ENCODE results near the gene CD46.

CD46 gene

GRCh38 chr1:207787776-207788175 lies 35.9 kb downstream of the CD46 start:
- Histone ChIP-seq H3K27ac (ENCODE audit: low read length) (no peak overlapping the region), H3K9me3 (ENCODE audit: insufficient read depth, low read depth, low read length) (no peaks in the 10 kb centered on the region), H3K27me3 (ENCODE audit: insufficient read depth, low read length) (no peaks in the 10 kb centered on the region), H3K36me3 (ENCODE audit: insufficient read depth, low read depth, low read length) (peaks cover 91% of the 10 kb centered on the region), H3K4me1 (ENCODE audit: insufficient read depth, low read length) (no peaks in the 10 kb centered on the region), H3K9ac (ENCODE audit: low read depth, low read length) (no peak overlapping the region), H3K4me3 (ENCODE audit: low read length) (no peak overlapping the region)

GRCh38 chr1:207789386-207789785 lies 37.5 kb downstream of the CD46 start:
- no peak overlapping the region for H3K4me3 ChIP-seq (ENCODE audit: low read length)
- H3K9ac ChIP-seq (ENCODE audit: low read depth, low read length), result no peak overlapping the region
- H3K9me3 ChIP-seq (ENCODE audit: insufficient read depth, low read depth, low read length), result no peaks in the 10 kb centered on the region
- peaks cover 94% of the 10 kb centered on the region for H3K36me3 ChIP-seq (ENCODE audit: insufficient read depth, low read depth, low read length)
- no peaks in the 10 kb centered on the region for H3K4me1 ChIP-seq (ENCODE audit: insufficient read depth, low read length)
- H3K27ac ChIP-seq (ENCODE audit: low read length), result no peak overlapping the region
- no peaks in the 10 kb centered on the region for H3K27me3 ChIP-seq (ENCODE audit: insufficient read depth, low read length)

GRCh38 chr1:207789792-207790787 lies 38.2 kb downstream of the CD46 start:
- Histone ChIP-seq H3K4me1 (ENCODE audit: insufficient read depth, low read length) (no peaks in the 10 kb centered on the region), H3K9me3 (ENCODE audit: insufficient read depth, low read depth, low read length) (no peaks in the 10 kb centered on the region), H3K27me3 (ENCODE audit: insufficient read depth, low read length) (no peaks in the 10 kb centered on the region), H3K4me3 (ENCODE audit: low read length) (no peak overlapping the region), H3K27ac (ENCODE audit: low read length) (no peak overlapping the region), H3K36me3 (ENCODE audit: insufficient read depth, low read depth, low read length) (peaks cover 93% of the 10 kb centered on the region), H3K9ac (ENCODE audit: low read depth, low read length) (no peak overlapping the region)

- H3K9ac ChIP-seq (ENCODE audit: low read depth, low read length), result no peak overlapping the region
- H3K27me3 ChIP-seq (ENCODE audit: insufficient read depth, low read length), result no peaks in the 10 kb centered on the region
- no peaks in the 10 kb centered on the region for H3K4me1 ChIP-seq (ENCODE audit: insufficient read depth, low read length)
- no peak overlapping the region for H3K4me3 ChIP-seq (ENCODE audit: low read length)
- no peak overlapping the region for H3K27ac ChIP-seq (ENCODE audit: low read length)
- H3K36me3 ChIP-seq (ENCODE audit: insufficient read depth, low read depth, low read length), result peaks cover 92% of the 10 kb centered on the region
- no peaks in the 10 kb centered on the region for H3K9me3 ChIP-seq (ENCODE audit: insufficient read depth, low read depth, low read length)
Observed at GRCh38 chr1:207791290-207791689, 39.4 kb downstream of the CD46 start.

GRCh38 chr1:207793327-207793726 lies 41.5 kb downstream of the CD46 start:
- Histone ChIP-seq H3K27me3 (ENCODE audit: insufficient read depth, low read length) (no peaks in the 10 kb centered on the region), H3K9me3 (ENCODE audit: insufficient read depth, low read depth, low read length) (no peaks in the 10 kb centered on the region), H3K4me1 (ENCODE audit: insufficient read depth, low read length) (no peaks in the 10 kb centered on the region), H3K9ac (ENCODE audit: low read depth, low read length) (no peak overlapping the region), H3K36me3 (ENCODE audit: insufficient read depth, low read depth, low read length) (peaks cover 75% of the 10 kb centered on the region), H3K4me3 (ENCODE audit: low read length) (no peak overlapping the region), H3K27ac (ENCODE audit: low read length) (no peak overlapping the region)

GRCh38 chr1:207794861-207795260 lies 43.0 kb downstream of the CD46 start:
- H3K9ac ChIP-seq (ENCODE audit: low read depth, low read length), result no peak overlapping the region
- peaks cover 60% of the 10 kb centered on the region for H3K36me3 ChIP-seq (ENCODE audit: insufficient read depth, low read depth, low read length)
- H3K27ac ChIP-seq (ENCODE audit: low read length), result no peak overlapping the region
- no peaks in the 10 kb centered on the region for H3K27me3 ChIP-seq (ENCODE audit: insufficient read depth, low read length)
- H3K4me1 ChIP-seq (ENCODE audit: insufficient read depth, low read length), result no peaks in the 10 kb centered on the region
- no peaks in the 10 kb centered on the region for H3K9me3 ChIP-seq (ENCODE audit: insufficient read depth, low read depth, low read length)
- no peak overlapping the region for H3K4me3 ChIP-seq (ENCODE audit: low read length)

GRCh38 chr1:207797229-207797973 lies 45.5 kb downstream of the CD46 start:
- H3K4me1 ChIP-seq (ENCODE audit: insufficient read depth, low read length), result no peaks in the 10 kb centered on the region
- no peaks in the 10 kb centered on the region for H3K27me3 ChIP-seq (ENCODE audit: insufficient read depth, low read length)
- H3K27ac ChIP-seq (ENCODE audit: low read length), result no peak overlapping the region
- H3K4me3 ChIP-seq (ENCODE audit: low read length), result no peak overlapping the region
- no peak overlapping the region for H3K9ac ChIP-seq (ENCODE audit: low read depth, low read length)
- H3K36me3 ChIP-seq (ENCODE audit: insufficient read depth, low read depth, low read length), result peaks cover 36% of the 10 kb centered on the region
- no peaks in the 10 kb centered on the region for H3K9me3 ChIP-seq (ENCODE audit: insufficient read depth, low read depth, low read length)

GRCh38 chr1:207798847-207799246 lies 47.0 kb downstream of the CD46 start:
- Histone ChIP-seq H3K36me3 (ENCODE audit: insufficient read depth, low read depth, low read length) (peaks cover 22% of the 10 kb centered on the region), H3K4me1 (ENCODE audit: insufficient read depth, low read length) (no peaks in the 10 kb centered on the region), H3K9me3 (ENCODE audit: insufficient read depth, low read depth, low read length) (no peaks in the 10 kb centered on the region), H3K9ac (ENCODE audit: low read depth, low read length) (no peak overlapping the region), H3K27me3 (ENCODE audit: insufficient read depth, low read length) (no peaks in the 10 kb centered on the region), H3K4me3 (ENCODE audit: low read length) (no peak overlapping the region), H3K27ac (ENCODE audit: low read length) (no peak overlapping the region)

- H3K36me3 ChIP-seq (ENCODE audit: insufficient read depth, low read depth, low read length), result peaks cover 10% of the 10 kb centered on the region; the same call in 1 of the 2 replicates
Observed at GRCh38 chr1:207799989-207800648, 48.3 kb downstream of the CD46 start.

GRCh38 chr1:207801819-207802218 lies 50.0 kb downstream of the CD46 start:
- no peak overlapping the region for H3K9ac ChIP-seq (ENCODE audit: low read depth, low read length)
- H3K4me3 ChIP-seq (ENCODE audit: low read length), result no peak overlapping the region
- no peaks in the 10 kb centered on the region for H3K4me1 ChIP-seq (ENCODE audit: insufficient read depth, low read length)
- no peaks in the 10 kb centered on the region for H3K9me3 ChIP-seq (ENCODE audit: insufficient read depth, low read depth, low read length)
- H3K27ac ChIP-seq (ENCODE audit: low read length), result no peak overlapping the region
- H3K36me3 ChIP-seq (ENCODE audit: insufficient read depth, low read depth, low read length), result no peaks in the 10 kb centered on the region
- H3K27me3 ChIP-seq (ENCODE audit: insufficient read depth, low read length), result no peaks in the 10 kb centered on the region

More at GRCh38 chr1:207799989-207800648, 48.3 kb downstream of the CD46 start:
- Histone ChIP-seq H3K9me3 (ENCODE audit: insufficient read depth, low read depth, low read length) (no peaks in the 10 kb centered on the region), H3K4me3 (ENCODE audit: low read length) (no peak overlapping the region), H3K27me3 (ENCODE audit: insufficient read depth, low read length) (no peaks in the 10 kb centered on the region), H3K4me1 (ENCODE audit: insufficient read depth, low read length) (no peaks in the 10 kb centered on the region), H3K27ac (ENCODE audit: low read length) (no peak overlapping the region), H3K9ac (ENCODE audit: low read depth, low read length) (no peak overlapping the region)

GRCh38 chr1:207803678-207804077 lies 51.8 kb downstream of the CD46 start:
- no peaks in the 10 kb centered on the region for H3K27me3 ChIP-seq (ENCODE audit: insufficient read depth, low read length)
- H3K27ac ChIP-seq (ENCODE audit: low read length), result no peak overlapping the region
- H3K9ac ChIP-seq (ENCODE audit: low read depth, low read length), result no peak overlapping the region
- H3K4me1 ChIP-seq (ENCODE audit: insufficient read depth, low read length), result no peaks in the 10 kb centered on the region
- H3K9me3 ChIP-seq (ENCODE audit: insufficient read depth, low read depth, low read length), result no peaks in the 10 kb centered on the region
- H3K36me3 ChIP-seq (ENCODE audit: insufficient read depth, low read depth, low read length), result no peaks in the 10 kb centered on the region
- H3K4me3 ChIP-seq (ENCODE audit: low read length), result no peak overlapping the region
